Brain microvascular endothelial cell (primary cell): Measurements from ENCODE around the gene SOX9.
A peak's percentile ranks its signal among the peaks of the same experiment; 100 is the strongest.

Experiments used
- DNase-seq: peaks from one replicate; pipeline ENCODE4 v3.0.0-alpha.2; 2020
- H3K27ac ChIP-seq: fragments of 250-450 bp; sonication (Bioruptor Pico); 2 replicates; pipeline ENCODE4 v1.5.1; 2020; ENCODE audit warnings: mild to moderate bottlenecking, moderate library complexity
- H3K27me3 ChIP-seq: fragments of 250-450 bp; sonication (Bioruptor Pico); replicated peaks from 2 replicates; pipeline ENCODE4 v1.5.1; 2020; ENCODE audit warnings: mild to moderate bottlenecking
- H3K36me3 ChIP-seq: fragments of 250-450 bp; sonication (Bioruptor Pico); replicated peaks from 2 replicates; pipeline ENCODE4 v1.5.1; 2020; ENCODE audit warnings: mild to moderate bottlenecking
- H3K4me3 ChIP-seq: 2 replicates; pipeline ENCODE4 v1.5.1; 2011; ENCODE audit warnings: low read depth, mild to moderate bottlenecking, control low read depth, low read length, moderate library complexity
- in situ Hi-C: cut with HindIII; loops from 2 replicates; pipeline ENCODE4 v1.10.0; 2017; ENCODE audit warnings: low sequenced_read_pairs, low pct_ligation_motif_present
- TF ChIP-seq, protein P1 (sequence below): IDR thresholded peaks from 2 replicates; pipeline ENCODE4 v1.5.1; 2011; ENCODE audit warnings: low read depth, mild to moderate bottlenecking, moderate library complexity, low read length, control low read depth, inconsistent platforms; ENCODE audit errors: missing control alignments

The SOX9 gene

GRCh38 chr17:72117535-72118334, 3.1 kb upstream of the SOX9 start:
- Histone ChIP-seq H3K27ac (no peak overlapping the region), H3K27me3 (peaks cover 28% of the 10 kb centered on the region), H3K36me3 (no peaks in the 10 kb centered on the region), H3K4me3 (peak overlapping the region; percentile 55)
- no peak for DNase-seq
- TF ChIP-seq, protein P1, sequence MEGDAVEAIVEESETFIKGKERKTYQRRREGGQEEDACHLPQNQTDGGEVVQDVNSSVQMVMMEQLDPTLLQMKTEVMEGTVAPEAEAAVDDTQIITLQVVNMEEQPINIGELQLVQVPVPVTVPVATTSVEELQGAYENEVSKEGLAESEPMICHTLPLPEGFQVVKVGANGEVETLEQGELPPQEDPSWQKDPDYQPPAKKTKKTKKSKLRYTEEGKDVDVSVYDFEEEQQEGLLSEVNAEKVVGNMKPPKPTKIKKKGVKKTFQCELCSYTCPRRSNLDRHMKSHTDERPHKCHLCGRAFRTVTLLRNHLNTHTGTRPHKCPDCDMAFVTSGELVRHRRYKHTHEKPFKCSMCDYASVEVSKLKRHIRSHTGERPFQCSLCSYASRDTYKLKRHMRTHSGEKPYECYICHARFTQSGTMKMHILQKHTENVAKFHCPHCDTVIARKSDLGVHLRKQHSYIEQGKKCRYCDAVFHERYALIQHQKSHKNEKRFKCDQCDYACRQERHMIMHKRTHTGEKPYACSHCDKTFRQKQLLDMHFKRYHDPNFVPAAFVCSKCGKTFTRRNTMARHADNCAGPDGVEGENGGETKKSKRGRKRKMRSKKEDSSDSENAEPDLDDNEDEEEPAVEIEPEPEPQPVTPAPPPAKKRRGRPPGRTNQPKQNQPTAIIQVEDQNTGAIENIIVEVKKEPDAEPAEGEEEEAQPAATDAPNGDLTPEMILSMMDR, result no peak
- in situ Hi-C loops, result no loop called here

DNA sequence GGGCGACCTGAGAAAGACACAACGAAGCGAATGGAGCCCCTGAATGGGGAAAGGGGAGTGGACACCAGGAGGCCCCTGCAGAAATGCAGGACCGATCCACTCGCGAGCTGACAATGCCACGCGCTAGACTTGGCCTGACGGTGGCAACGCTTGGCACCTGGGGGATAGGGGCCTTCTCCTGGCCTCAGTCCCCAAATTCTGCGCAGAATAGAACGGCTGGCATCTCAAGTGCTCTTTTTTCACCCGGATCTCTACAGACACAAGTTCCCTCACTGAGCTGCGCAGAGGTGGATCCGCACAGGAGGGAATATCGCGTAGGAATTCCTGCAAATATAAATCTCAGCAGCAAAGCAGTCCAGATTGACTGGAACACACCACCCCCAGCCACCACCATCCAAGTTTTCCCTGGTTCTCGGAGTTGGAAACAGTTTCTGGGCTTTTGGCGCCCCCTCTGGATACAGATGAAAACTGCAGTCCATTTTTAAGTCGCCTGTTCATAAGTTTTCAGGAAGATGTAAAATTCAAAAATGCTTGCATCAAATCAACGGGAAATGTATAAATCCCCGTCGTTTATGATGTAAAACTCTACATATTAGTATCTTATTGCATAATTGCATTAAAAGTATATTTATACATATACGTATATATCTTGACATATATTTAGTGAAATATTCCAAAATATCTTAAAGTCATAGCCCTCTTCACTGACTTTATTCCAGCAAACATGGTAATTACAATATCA, 2.3 kb upstream of the SOX9 start:
- peak; percentile 79 for DNase-seq
- H3K4me3 ChIP-seq, result peak overlapping the region; percentile 55

GRCh38 chr17:72119077-72119872, 1.5 kb upstream of the SOX9 start:
- in situ Hi-C loops, result no loop called here
- TF ChIP-seq, protein P1, result no peak

More for the DNA sequence above, 2.3 kb upstream of the SOX9 start:
- Histone ChIP-seq H3K36me3 (peaks cover 7% of the 10 kb centered on the region), H3K27me3 (peaks cover 28% of the 10 kb centered on the region), H3K27ac (no peak overlapping the region)
- in situ Hi-C loops, result no loop called here
- TF ChIP-seq, protein P1, result peak; percentile 88

DNA sequence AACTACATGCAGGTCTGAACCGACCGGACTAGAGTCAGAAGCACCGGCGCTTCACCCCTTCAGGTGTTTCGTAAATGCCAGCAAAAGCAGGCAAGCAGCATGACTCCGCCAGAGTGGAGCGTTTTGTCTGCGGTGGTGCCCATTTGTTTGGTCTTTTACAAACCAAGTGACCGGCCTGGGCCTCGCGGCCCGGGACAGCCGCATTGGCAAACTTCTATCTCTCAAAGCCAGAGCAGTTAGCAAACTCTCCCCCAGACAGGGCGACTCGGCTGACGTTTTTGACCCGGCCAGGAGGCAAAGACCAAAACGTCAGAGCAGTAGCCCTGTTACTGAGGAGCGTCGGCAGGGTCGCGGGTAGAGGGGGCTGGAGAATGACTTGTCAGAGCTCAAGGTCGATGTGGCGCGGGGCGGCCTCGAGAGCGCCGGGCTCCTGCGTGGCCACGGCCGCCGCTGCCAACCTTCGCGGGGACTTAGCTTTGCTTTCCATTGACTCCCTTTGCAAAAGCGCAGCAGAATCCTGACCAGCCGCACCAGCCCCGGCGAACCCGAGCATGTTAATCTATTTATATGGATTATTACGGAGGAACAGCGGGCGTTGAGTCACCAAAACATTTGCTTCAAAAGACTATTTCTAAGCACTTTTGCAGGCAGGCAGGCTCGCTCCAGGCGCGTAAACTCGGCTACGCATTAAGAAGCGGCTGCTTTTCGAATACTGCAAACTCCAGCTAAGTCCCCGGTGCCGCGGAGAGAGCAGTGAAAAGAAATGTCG, 763 bp upstream of the SOX9 start:
- peaks cover 28% of the 10 kb centered on the region for H3K27me3 ChIP-seq
- H3K27ac ChIP-seq, result peak overlapping the region; percentile 44
- peak overlapping the region; percentile 87 for H3K4me3 ChIP-seq
- in situ Hi-C loops, result no loop called here
- TF ChIP-seq, protein P1, result no peak
- DNase-seq, result peak; percentile 77
- H3K36me3 ChIP-seq, result peaks cover 16% of the 10 kb centered on the region

More at GRCh38 chr17:72119077-72119872, 1.5 kb upstream of the SOX9 start:
- peak overlapping the region; percentile 87 for H3K4me3 ChIP-seq
- H3K27me3 ChIP-seq, result peaks cover 28% of the 10 kb centered on the region
- H3K27ac ChIP-seq, result no peak overlapping the region
- no peak for DNase-seq
- peaks cover 14% of the 10 kb centered on the region for H3K36me3 ChIP-seq
